ENCODE measurements around the gene MPV17L2.

The MPV17L2 gene

GRCh38 chr19:18225702-18226468 lies 32.9 kb downstream of the MPV17L2 start, which contains the start of gene PDE4C:
Gene PDE4C, minus strand, starts transcription at chr19:18226438. Its CDS starts 23 bp downstream, at chr19:18226415.
- Mint-ChIP-seq H3K27me3 (peaks cover 80% of the 10 kb centered on the region), H3K27ac (no peak within 1 kb of the TSS), H3K9me3 (no peaks in the 10 kb centered on the region), H3K4me3 (peak within 1 kb of the TSS; percentile 74), H3K36me3 (ENCODE audit: low read depth) (no peaks in the 10 kb centered on the region), H3K4me1 (ENCODE audit: low read depth) (peaks cover 23% of the 10 kb centered on the region)
- DNase-seq, result no peak

GRCh38 chr19:18226956-18227780 lies 34.1 kb downstream of the MPV17L2 start:
- Mint-ChIP-seq H3K4me3 (no peak overlapping the region), H3K27ac (no peak overlapping the region)

GRCh38 chr19:18227781-18228271 lies 34.8 kb downstream of the MPV17L2 start:
- Mint-ChIP-seq H3K27ac (no peak overlapping the region), H3K36me3 (ENCODE audit: low read depth) (no peaks in the 10 kb centered on the region), H3K4me1 (ENCODE audit: low read depth) (peaks cover 24% of the 10 kb centered on the region), H3K9me3 (no peaks in the 10 kb centered on the region), H3K27me3 (peaks cover 80% of the 10 kb centered on the region), H3K4me3 (no peak overlapping the region)
- DNase-seq, result no peak

More at GRCh38 chr19:18226956-18227780, 34.1 kb downstream of the MPV17L2 start:
- no peak for DNase-seq
- Mint-ChIP-seq H3K9me3 (no peaks in the 10 kb centered on the region), H3K27me3 (peaks cover 79% of the 10 kb centered on the region), H3K36me3 (ENCODE audit: low read depth) (no peaks in the 10 kb centered on the region), H3K4me1 (ENCODE audit: low read depth) (peaks cover 20% of the 10 kb centered on the region)

- Mint-ChIP-seq H3K36me3 (ENCODE audit: low read depth) (no peaks in the 10 kb centered on the region), H3K4me1 (ENCODE audit: low read depth) (peaks cover 21% of the 10 kb centered on the region), H3K4me3 (no peak overlapping the region), H3K27ac (no peak overlapping the region), H3K9me3 (peaks cover 6% of the 10 kb centered on the region), H3K27me3 (peaks cover 82% of the 10 kb centered on the region)
- DNase-seq, result no peak
Observed at GRCh38 chr19:18229474-18229873, 36.5 kb downstream of the MPV17L2 start.

GRCh38 chr19:18229915-18230314 lies 36.9 kb downstream of the MPV17L2 start:
- H3K4me1 Mint-ChIP-seq (ENCODE audit: low read depth), result peaks cover 17% of the 10 kb centered on the region
- H3K9me3 Mint-ChIP-seq, result peaks cover 6% of the 10 kb centered on the region
- no peak overlapping the region for H3K4me3 Mint-ChIP-seq
- DNase-seq, result no peak
- H3K36me3 Mint-ChIP-seq (ENCODE audit: low read depth), result no peaks in the 10 kb centered on the region
- peaks cover 82% of the 10 kb centered on the region for H3K27me3 Mint-ChIP-seq
- no peak overlapping the region for H3K27ac Mint-ChIP-seq

GRCh38 chr19:18230941-18231734 lies 38.1 kb downstream of the MPV17L2 start:
- Mint-ChIP-seq H3K4me1 (ENCODE audit: low read depth) (peaks cover 6% of the 10 kb centered on the region), H3K9me3 (peaks cover 6% of the 10 kb centered on the region), H3K4me3 (no peak overlapping the region), H3K27ac (no peak overlapping the region), H3K36me3 (ENCODE audit: low read depth) (no peaks in the 10 kb centered on the region), H3K27me3 (peaks cover 80% of the 10 kb centered on the region)
- DNase-seq, result no peak

GRCh38 chr19:18231775-18232174 lies 38.8 kb downstream of the MPV17L2 start:
- Mint-ChIP-seq H3K4me3 (no peak overlapping the region), H3K9me3 (peaks cover 6% of the 10 kb centered on the region), H3K36me3 (ENCODE audit: low read depth) (no peaks in the 10 kb centered on the region), H3K4me1 (ENCODE audit: low read depth) (peaks cover 6% of the 10 kb centered on the region), H3K27ac (no peak overlapping the region), H3K27me3 (peaks cover 81% of the 10 kb centered on the region)
- no peak for DNase-seq

GRCh38 chr19:18232540-18233223 lies 39.7 kb downstream of the MPV17L2 start:
- no peak for DNase-seq
- Mint-ChIP-seq H3K4me3 (no peak overlapping the region), H3K36me3 (ENCODE audit: low read depth) (no peaks in the 10 kb centered on the region), H3K4me1 (ENCODE audit: low read depth) (peaks cover 6% of the 10 kb centered on the region), H3K27me3 (peaks cover 76% of the 10 kb centered on the region), H3K27ac (no peak overlapping the region), H3K9me3 (peaks cover 6% of the 10 kb centered on the region)

GRCh38 chr19:18233224-18233825 lies 40.3 kb downstream of the MPV17L2 start:
- DNase-seq, result peak; percentile 63
- H3K27me3 Mint-ChIP-seq, result peaks cover 69% of the 10 kb centered on the region
- H3K4me3 Mint-ChIP-seq, result no peak overlapping the region
- H3K27ac Mint-ChIP-seq, result no peak overlapping the region
- no peaks in the 10 kb centered on the region for H3K36me3 Mint-ChIP-seq (ENCODE audit: low read depth)
- peaks cover 6% of the 10 kb centered on the region for H3K4me1 Mint-ChIP-seq (ENCODE audit: low read depth)
- H3K9me3 Mint-ChIP-seq, result peaks cover 6% of the 10 kb centered on the region

GRCh38 chr19:18234194-18234593 lies 41.2 kb downstream of the MPV17L2 start:
- peaks cover 6% of the 10 kb centered on the region for H3K4me1 Mint-ChIP-seq (ENCODE audit: low read depth)
- H3K9me3 Mint-ChIP-seq, result peaks cover 6% of the 10 kb centered on the region
- no peak overlapping the region for H3K4me3 Mint-ChIP-seq
- peaks cover 72% of the 10 kb centered on the region for H3K27me3 Mint-ChIP-seq
- no peaks in the 10 kb centered on the region for H3K36me3 Mint-ChIP-seq (ENCODE audit: low read depth)
- H3K27ac Mint-ChIP-seq, result no peak overlapping the region
- DNase-seq, result no peak

GRCh38 chr19:18239303-18239702 lies 46.3 kb downstream of the MPV17L2 start:
- no peaks in the 10 kb centered on the region for H3K9me3 Mint-ChIP-seq
- H3K4me1 Mint-ChIP-seq (ENCODE audit: low read depth), result peaks cover 2% of the 10 kb centered on the region
- no peak overlapping the region for H3K4me3 Mint-ChIP-seq
- peaks cover 31% of the 10 kb centered on the region for H3K27me3 Mint-ChIP-seq
- H3K27ac Mint-ChIP-seq, result no peak overlapping the region
- H3K36me3 Mint-ChIP-seq (ENCODE audit: low read depth), result no peaks in the 10 kb centered on the region
- DNase-seq, result no peak

GRCh38 chr19:18245297-18245696 lies 52.3 kb downstream of the MPV17L2 start:
- Mint-ChIP-seq H3K4me1 (ENCODE audit: low read depth) (peaks cover 2% of the 10 kb centered on the region), H3K36me3 (ENCODE audit: low read depth) (no peaks in the 10 kb centered on the region), H3K9me3 (no peaks in the 10 kb centered on the region), H3K4me3 (no peak overlapping the region), H3K27ac (no peak overlapping the region), H3K27me3 (no peaks in the 10 kb centered on the region)
- no peak for DNase-seq

Measured in activated T-cell treated with anti-CD3 and anti-CD28 coated beads, Interleukin-2, amount 50 U/mL, for 24 hours (primary cell).